ENCODE results near the gene MTG1.
"Not testable (repeated sequence)": the region's sequence is repeated elsewhere in the genome, so short reads cannot be mapped to it uniquely, and the experiment has no call there.

Gene MTG1

GRCh38 chr10:133431888-133432613, 38.1 kb downstream of the MTG1 start:
- H3K27me3 ChIP-seq (ENCODE audit: control insufficient read depth in 1 of 2, insufficient read depth in 2 of 2, low read length in 2 of 2); H3K36me3 ChIP-seq (ENCODE audit: control insufficient read depth in 2 of 2, insufficient read depth in 2 of 2, low read length in 2 of 2); H3K27ac ChIP-seq (ENCODE audit: low read length); H3K4me1 ChIP-seq (ENCODE audit: control insufficient read depth, insufficient read depth, low read length); H3K4me3 ChIP-seq (ENCODE audit: low read length in 2 of 2); H3K9me3 ChIP-seq (ENCODE audit: control insufficient read depth in 2 of 2, low read length in 2 of 2); H3K9ac ChIP-seq (ENCODE audit: low read length in 2 of 2): not testable (repeated sequence)

- H3K9ac ChIP-seq (ENCODE audit: low read length in 2 of 2); H3K27me3 ChIP-seq (ENCODE audit: control insufficient read depth in 1 of 2, insufficient read depth in 2 of 2, low read length in 2 of 2); H3K4me3 ChIP-seq (ENCODE audit: low read length in 2 of 2); H3K9me3 ChIP-seq (ENCODE audit: control insufficient read depth in 2 of 2, low read length in 2 of 2); H3K36me3 ChIP-seq (ENCODE audit: control insufficient read depth in 2 of 2, insufficient read depth in 2 of 2, low read length in 2 of 2); H3K27ac ChIP-seq (ENCODE audit: low read length); H3K4me1 ChIP-seq (ENCODE audit: control insufficient read depth, insufficient read depth, low read length): not testable (repeated sequence)
These were observed 38.8 kb downstream of the MTG1 start for GRCh38 chr10:133432789-133433188.

GRCh38 chr10:133438711-133439273, 44.8 kb downstream of the MTG1 start:
- Histone ChIP-seq H3K9me3 (ENCODE audit: control insufficient read depth in 2 of 2, low read length in 2 of 2) (no peaks in the 10 kb centered on the region), H3K4me3 (ENCODE audit: low read length in 2 of 2) (no peak overlapping the region), H3K4me1 (ENCODE audit: control insufficient read depth, insufficient read depth, low read length) (no peaks in the 10 kb centered on the region), H3K36me3 (ENCODE audit: control insufficient read depth in 2 of 2, insufficient read depth in 2 of 2, low read length in 2 of 2) (peaks cover 0 to 3% of the 10 kb centered on the region in 2 donors), H3K9ac (ENCODE audit: low read length in 2 of 2) (no peak overlapping the region), H3K27ac (ENCODE audit: low read length) (no peak overlapping the region), H3K27me3 (ENCODE audit: control insufficient read depth in 1 of 2, insufficient read depth in 2 of 2, low read length in 2 of 2) (peaks cover 0 to 5% of the 10 kb centered on the region in 2 donors)

GRCh38 chr10:133439517-133440461, 45.8 kb downstream of the MTG1 start:
- H3K36me3 ChIP-seq (ENCODE audit: control insufficient read depth in 2 of 2, insufficient read depth in 2 of 2, low read length in 2 of 2), result peaks cover 0 to 3% of the 10 kb centered on the region in 2 donors
- H3K27me3 ChIP-seq (ENCODE audit: control insufficient read depth in 1 of 2, insufficient read depth in 2 of 2, low read length in 2 of 2), result peaks cover 0 to 5% of the 10 kb centered on the region in 2 donors
- H3K27ac ChIP-seq (ENCODE audit: low read length), result no peak overlapping the region
- no peaks in the 10 kb centered on the region for H3K4me1 ChIP-seq (ENCODE audit: control insufficient read depth, insufficient read depth, low read length)
- no peak overlapping the region for H3K4me3 ChIP-seq (ENCODE audit: low read length in 2 of 2)
- H3K9me3 ChIP-seq (ENCODE audit: control insufficient read depth in 2 of 2, low read length in 2 of 2), result no peaks in the 10 kb centered on the region
- no peak overlapping the region for H3K9ac ChIP-seq (ENCODE audit: low read length in 2 of 2)

GRCh38 chr10:133440633-133441285, 46.8 kb downstream of the MTG1 start:
- H3K9ac ChIP-seq (ENCODE audit: low read length in 2 of 2), result no peak overlapping the region
- H3K36me3 ChIP-seq (ENCODE audit: control insufficient read depth in 2 of 2, insufficient read depth in 2 of 2, low read length in 2 of 2), result peaks cover 0 to 4% of the 10 kb centered on the region in 2 donors
- no peak overlapping the region for H3K27ac ChIP-seq (ENCODE audit: low read length)
- H3K4me3 ChIP-seq (ENCODE audit: low read length in 2 of 2), result no peak overlapping the region
- H3K9me3 ChIP-seq (ENCODE audit: control insufficient read depth in 2 of 2, low read length in 2 of 2), result peaks cover 0 to 3% of the 10 kb centered on the region in 2 donors
- no peaks in the 10 kb centered on the region for H3K4me1 ChIP-seq (ENCODE audit: control insufficient read depth, insufficient read depth, low read length)
- peaks cover 0 to 5% of the 10 kb centered on the region in 2 donors for H3K27me3 ChIP-seq (ENCODE audit: control insufficient read depth in 1 of 2, insufficient read depth in 2 of 2, low read length in 2 of 2)

GRCh38 chr10:133441356-133441755, 47.4 kb downstream of the MTG1 start:
- H3K36me3 ChIP-seq (ENCODE audit: control insufficient read depth in 2 of 2, insufficient read depth in 2 of 2, low read length in 2 of 2); H3K4me3 ChIP-seq (ENCODE audit: low read length in 2 of 2); H3K27ac ChIP-seq (ENCODE audit: low read length); H3K4me1 ChIP-seq (ENCODE audit: control insufficient read depth, insufficient read depth, low read length); H3K9ac ChIP-seq (ENCODE audit: low read length in 2 of 2); H3K9me3 ChIP-seq (ENCODE audit: control insufficient read depth in 2 of 2, low read length in 2 of 2); H3K27me3 ChIP-seq (ENCODE audit: control insufficient read depth in 1 of 2, insufficient read depth in 2 of 2, low read length in 2 of 2): not testable (repeated sequence)

GRCh38 chr10:133441780-133442179, 47.8 kb downstream of the MTG1 start:
- Histone ChIP-seq H3K27me3 (ENCODE audit: control insufficient read depth in 1 of 2, insufficient read depth in 2 of 2, low read length in 2 of 2) (peaks cover 0 to 5% of the 10 kb centered on the region in 2 donors), H3K9ac (ENCODE audit: low read length in 2 of 2) (no peak overlapping the region), H3K36me3 (ENCODE audit: control insufficient read depth in 2 of 2, insufficient read depth in 2 of 2, low read length in 2 of 2) (peaks cover 0 to 4% of the 10 kb centered on the region in 2 donors), H3K27ac (ENCODE audit: low read length) (no peak overlapping the region), H3K9me3 (ENCODE audit: control insufficient read depth in 2 of 2, low read length in 2 of 2) (peaks cover 0 to 7% of the 10 kb centered on the region in 2 donors), H3K4me1 (ENCODE audit: control insufficient read depth, insufficient read depth, low read length) (no peaks in the 10 kb centered on the region), H3K4me3 (ENCODE audit: low read length in 2 of 2) (no peak overlapping the region)

GRCh38 chr10:133442191-133442966, 48.4 kb downstream of the MTG1 start:
- Histone ChIP-seq H3K27me3 (ENCODE audit: control insufficient read depth in 1 of 2, insufficient read depth in 2 of 2, low read length in 2 of 2) (peaks cover 0 to 5% of the 10 kb centered on the region in 2 donors), H3K9ac (ENCODE audit: low read length in 2 of 2) (no peak overlapping the region), H3K4me3 (ENCODE audit: low read length in 2 of 2) (no peak overlapping the region), H3K27ac (ENCODE audit: low read length) (no peak overlapping the region), H3K4me1 (ENCODE audit: control insufficient read depth, insufficient read depth, low read length) (no peaks in the 10 kb centered on the region), H3K36me3 (ENCODE audit: control insufficient read depth in 2 of 2, insufficient read depth in 2 of 2, low read length in 2 of 2) (peaks cover 0 to 4% of the 10 kb centered on the region in 2 donors), H3K9me3 (ENCODE audit: control insufficient read depth in 2 of 2, low read length in 2 of 2) (peaks cover 1 to 13% of the 10 kb centered on the region in 2 donors)

GRCh38 chr10:133442967-133443924, 49.3 kb downstream of the MTG1 start:
- Histone ChIP-seq H3K27me3 (ENCODE audit: control insufficient read depth in 1 of 2, insufficient read depth in 2 of 2, low read length in 2 of 2) (peaks cover 0 to 5% of the 10 kb centered on the region in 2 donors), H3K36me3 (ENCODE audit: control insufficient read depth in 2 of 2, insufficient read depth in 2 of 2, low read length in 2 of 2) (peaks cover 0 to 4% of the 10 kb centered on the region in 2 donors), H3K27ac (ENCODE audit: low read length) (no peak overlapping the region), H3K4me3 (ENCODE audit: low read length in 2 of 2) (no peak overlapping the region), H3K9ac (ENCODE audit: low read length in 2 of 2) (no peak overlapping the region), H3K4me1 (ENCODE audit: control insufficient read depth, insufficient read depth, low read length) (no peaks in the 10 kb centered on the region), H3K9me3 (ENCODE audit: control insufficient read depth in 2 of 2, low read length in 2 of 2) (peaks cover 9 to 17% of the 10 kb centered on the region in 2 donors)

All from stomach smooth muscle (tissue), 2 donors.